ENCODE results near the gene FAM216A.

The FAM216A gene

GRCh38 chr12:110528277-110528839 lies 59.7 kb downstream of the FAM216A start:
- H3K4me1 ChIP-seq: no peaks in the 10 kb centered on the region

GRCh38 chr12:110530511-110530910 lies 61.9 kb downstream of the FAM216A start:
- Histone ChIP-seq H3K36me3 (peaks cover 61% of the 10 kb centered on the region), H3K4me2 (no peak overlapping the region), H3K9ac (no peak overlapping the region), H3K4me3 (no peak overlapping the region), H3K27ac (no peak overlapping the region), H3K4me1 (no peaks in the 10 kb centered on the region), H4K20me1 (peaks cover 22% of the 10 kb centered on the region; the same call in 1 of the 2 replicates), H3K9me3 (no peaks in the 10 kb centered on the region), H3K27me3 (no peaks in the 10 kb centered on the region)
- no peak for TF ChIP-seq Cebpa-rat (IDR thresholded peaks at IDR 0.05)

More at GRCh38 chr12:110528277-110528839, 59.7 kb downstream of the FAM216A start:
- Histone ChIP-seq H3K4me3 (no peak overlapping the region), H3K27me3 (no peaks in the 10 kb centered on the region), H3K9me3 (no peaks in the 10 kb centered on the region), H3K36me3 (peaks cover 42% of the 10 kb centered on the region), H4K20me1 (peaks cover 14% of the 10 kb centered on the region; the same call in 1 of the 2 replicates), H3K9ac (no peak overlapping the region), H3K27ac (no peak overlapping the region), H3K4me2 (no peak overlapping the region)
- no peak for TF ChIP-seq Cebpa-rat (IDR thresholded peaks at IDR 0.05)

DNA sequence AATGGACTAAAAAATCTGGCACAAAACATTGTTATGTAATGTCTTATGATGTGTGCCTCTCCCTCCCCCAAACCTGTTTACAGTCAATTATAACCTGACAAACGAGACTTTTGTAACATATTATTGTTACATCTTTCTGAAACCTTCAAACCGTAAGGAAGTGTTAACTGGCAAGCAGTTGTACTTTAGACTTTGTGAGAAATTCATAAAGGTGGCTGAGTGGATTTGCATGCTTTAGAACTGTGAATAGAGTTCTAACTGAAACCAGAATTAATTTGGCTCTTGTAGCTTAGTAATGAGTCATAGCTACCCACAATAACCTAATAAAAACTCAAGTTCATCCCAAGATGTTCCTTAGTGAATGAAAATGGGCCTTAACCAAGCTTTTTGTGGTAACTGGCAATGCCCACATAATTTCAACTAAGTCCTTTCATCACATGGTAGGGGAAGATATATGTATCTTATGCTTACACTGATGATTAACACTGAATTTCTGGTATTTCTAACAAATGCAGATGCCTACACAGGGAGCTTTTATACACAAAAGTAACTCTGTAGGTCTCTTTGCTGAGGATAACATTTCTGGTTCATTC lies 63.2 kb downstream of the FAM216A start:
- peaks cover 25% of the 10 kb centered on the region; the same call in 1 of the 2 replicates for H4K20me1 ChIP-seq
- no peak overlapping the region for H3K9ac ChIP-seq
- H3K9me3 ChIP-seq: no peaks in the 10 kb centered on the region
- H3K4me2 ChIP-seq: no peak overlapping the region
- no peaks in the 10 kb centered on the region for H3K4me1 ChIP-seq
- no peak for TF ChIP-seq Cebpa-rat (IDR thresholded peaks at IDR 0.05)
- H3K27me3 ChIP-seq: no peaks in the 10 kb centered on the region
- no peak overlapping the region for H3K4me3 ChIP-seq
- peaks cover 74% of the 10 kb centered on the region for H3K36me3 ChIP-seq
- H3K27ac ChIP-seq: no peak overlapping the region

GRCh38 chr12:110532644-110533043 lies 64.0 kb downstream of the FAM216A start:
- Histone ChIP-seq H3K4me1 (no peaks in the 10 kb centered on the region), H3K9ac (no peak overlapping the region), H4K20me1 (peaks cover 33% of the 10 kb centered on the region), H3K4me3 (no peak overlapping the region), H3K27me3 (no peaks in the 10 kb centered on the region), H3K27ac (no peak overlapping the region), H3K9me3 (no peaks in the 10 kb centered on the region), H3K4me2 (no peak overlapping the region), H3K36me3 (peaks cover 82% of the 10 kb centered on the region)
- TF ChIP-seq Cebpa-rat (IDR thresholded peaks at IDR 0.05): no peak

- H4K20me1 ChIP-seq: peaks cover 43% of the 10 kb centered on the region
- TF ChIP-seq Cebpa-rat (IDR thresholded peaks at IDR 0.05): no peak
- H3K4me3 ChIP-seq: no peak overlapping the region
- no peaks in the 10 kb centered on the region for H3K27me3 ChIP-seq
- H3K9ac ChIP-seq: no peak overlapping the region
- no peak overlapping the region for H3K27ac ChIP-seq
- no peaks in the 10 kb centered on the region for H3K9me3 ChIP-seq
- no peak overlapping the region for H3K4me2 ChIP-seq
- peaks cover 92% of the 10 kb centered on the region for H3K36me3 ChIP-seq
- H3K4me1 ChIP-seq: no peaks in the 10 kb centered on the region
Measured at GRCh38 chr12:110533607-110534006, 65.0 kb downstream of the FAM216A start.

- H4K20me1 ChIP-seq: peaks cover 55% of the 10 kb centered on the region
- TF ChIP-seq Cebpa-rat (IDR thresholded peaks at IDR 0.05): no peak
- no peaks in the 10 kb centered on the region for H3K9me3 ChIP-seq
- no peaks in the 10 kb centered on the region for H3K27me3 ChIP-seq
- H3K36me3 ChIP-seq: peaks cover 98% of the 10 kb centered on the region
- no peak overlapping the region for H3K4me2 ChIP-seq
- H3K9ac ChIP-seq: no peak overlapping the region
- no peak overlapping the region for H3K27ac ChIP-seq
- H3K4me1 ChIP-seq: no peaks in the 10 kb centered on the region
- no peak overlapping the region for H3K4me3 ChIP-seq
Measured at GRCh38 chr12:110534811-110535210, 66.2 kb downstream of the FAM216A start.

DNA sequence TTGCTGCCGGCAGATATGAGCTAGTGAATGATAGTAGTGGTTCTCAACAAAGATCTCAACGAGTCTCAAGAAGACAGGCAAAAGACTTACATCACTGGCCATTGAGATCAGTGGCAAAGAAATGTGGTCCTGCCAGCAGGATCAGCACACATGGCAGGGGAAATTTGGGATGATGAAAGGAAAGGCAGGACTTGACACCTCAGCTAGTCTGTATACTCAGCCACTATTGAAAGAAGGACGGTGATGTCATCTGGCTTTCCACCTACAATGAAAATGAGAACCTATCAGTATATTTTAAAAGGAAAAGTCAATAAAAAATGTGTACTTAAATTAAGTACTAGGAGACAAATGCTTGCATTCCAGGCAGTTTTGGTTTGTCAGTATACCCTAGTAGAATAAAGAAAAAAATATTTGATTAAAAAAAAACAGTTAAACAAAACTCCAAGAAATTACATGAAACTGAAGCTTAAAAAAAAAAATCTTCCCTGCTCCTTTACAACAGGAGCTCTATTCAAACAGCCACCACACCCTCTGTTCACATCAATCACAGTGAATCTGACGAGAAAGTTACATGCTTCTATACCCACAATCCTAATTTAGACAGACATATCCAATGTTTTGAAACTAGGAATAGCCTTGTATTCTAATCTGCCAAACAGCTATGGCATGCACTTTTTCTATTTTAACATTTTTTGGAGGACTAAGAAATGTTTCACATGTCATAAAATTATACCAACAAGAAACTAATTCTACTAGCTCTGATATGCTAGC lies 68.4 kb downstream of the FAM216A start:
- Histone ChIP-seq H3K36me3 (peaks cover 96% of the 10 kb centered on the region), H3K4me3 (no peak overlapping the region), H3K27me3 (no peaks in the 10 kb centered on the region), H3K9ac (no peak overlapping the region), H3K4me1 (no peaks in the 10 kb centered on the region), H3K9me3 (no peaks in the 10 kb centered on the region), H3K27ac (no peak overlapping the region), H4K20me1 (peaks cover 65% of the 10 kb centered on the region), H3K4me2 (no peak overlapping the region)
- TF ChIP-seq Cebpa-rat (IDR thresholded peaks at IDR 0.05): no peak

DNA sequence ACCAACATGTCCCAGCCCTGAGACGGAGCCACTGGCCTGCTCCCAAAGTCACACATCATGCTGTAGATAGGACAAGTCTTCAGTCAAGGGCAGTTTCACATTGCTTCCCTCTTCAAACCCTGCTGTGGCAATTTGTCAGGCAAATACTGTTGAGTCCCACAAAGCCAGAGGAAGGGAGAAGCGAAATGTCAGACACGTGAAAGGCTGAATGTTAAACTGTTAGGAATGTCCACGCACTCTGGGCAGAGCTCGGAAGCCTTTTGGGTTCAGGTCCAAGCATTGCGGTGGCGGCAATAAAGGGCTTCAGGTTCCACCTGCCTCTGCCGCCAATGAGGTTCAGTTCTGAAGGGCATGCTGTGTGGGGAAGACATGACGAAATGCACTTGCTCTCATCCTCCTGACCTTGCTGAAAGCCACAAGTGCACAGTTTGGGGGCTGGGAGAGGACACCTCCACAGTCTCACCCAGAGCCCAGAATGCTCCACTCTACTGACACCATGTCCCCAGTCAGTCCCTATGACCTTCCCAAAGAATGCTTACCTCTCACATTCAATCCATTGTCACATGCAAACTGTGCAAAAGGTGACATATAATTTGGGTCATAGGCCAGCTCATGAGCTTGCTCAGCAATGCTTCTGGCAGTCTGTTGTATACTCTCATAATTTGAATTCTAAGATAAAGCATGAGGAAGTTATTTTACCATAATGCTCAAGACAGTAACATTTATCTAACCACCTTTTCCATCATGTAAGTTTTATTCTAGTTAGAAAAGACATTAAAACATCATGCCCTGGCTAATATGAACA lies 69.2 kb downstream of the FAM216A start:
- Histone ChIP-seq H3K27me3 (no peaks in the 10 kb centered on the region), H3K27ac (no peak overlapping the region), H3K4me2 (no peak overlapping the region), H3K4me1 (no peaks in the 10 kb centered on the region), H3K4me3 (no peak overlapping the region), H3K36me3 (peaks cover 96% of the 10 kb centered on the region), H3K9ac (no peak overlapping the region), H4K20me1 (peaks cover 62% of the 10 kb centered on the region), H3K9me3 (no peaks in the 10 kb centered on the region)
- TF ChIP-seq Cebpa-rat (IDR thresholded peaks at IDR 0.05): no peak

- Histone ChIP-seq H3K27ac (no peak overlapping the region), H3K36me3 (peaks cover 96% of the 10 kb centered on the region), H3K4me1 (no peaks in the 10 kb centered on the region), H3K4me2 (no peak overlapping the region), H3K27me3 (no peaks in the 10 kb centered on the region), H3K9ac (no peak overlapping the region), H3K9me3 (no peaks in the 10 kb centered on the region), H4K20me1 (peaks cover 68% of the 10 kb centered on the region), H3K4me3 (no peak overlapping the region)
- TF ChIP-seq Cebpa-rat (IDR thresholded peaks at IDR 0.05): no peak
Measured at GRCh38 chr12:110538869-110539622, 70.4 kb downstream of the FAM216A start.

All from BLaER1 (cell line).